Astrocyte (in vitro differentiated cells and primary cell): ENCODE data around the gene NENF. TPM values are rescaled to one million over a fixed set of nuclear protein-coding genes. Genes with fewer than 3 reads are reported as not detected.

Source experiments
- DNase-seq: peaks from one replicate; pipeline ENCODE4 v3.0.0-alpha.2; 2010; ENCODE audit warnings: low read depth
- FAIRE-seq: peaks from 2 replicates; lab custom pipeline; 2011; peaks lifted over from hg19 to GRCh38; lab: Jason Lieb, UNC
- H2AFZ ChIP-seq: 2 replicates; pipeline ENCODE4 v1.6.0; 2012; ENCODE audit warnings: low read depth, low read length, inconsistent platforms
- H3K27ac ChIP-seq: 2 replicates; pipeline ENCODE4 v1.5.1; 2011; ENCODE audit warnings: low read depth, low read length, inconsistent platforms
- H3K27me3 ChIP-seq: 2 replicates; pipeline ENCODE4 v1.6.0; 2011; ENCODE audit warnings: low read length, inconsistent platforms; ENCODE audit not compliant: insufficient read depth
- H3K36me3 ChIP-seq: 2 replicates; pipeline ENCODE4 v1.5.1; 2011; ENCODE audit warnings: low read length, inconsistent platforms; ENCODE audit not compliant: insufficient read depth
- H3K4me1 ChIP-seq: 2 replicates; pipeline ENCODE4 v1.5.1; 2011; ENCODE audit warnings: low read length, inconsistent platforms; ENCODE audit not compliant: insufficient read depth
- H3K4me2 ChIP-seq: 2 replicates; pipeline ENCODE4 v1.6.0; 2012; ENCODE audit warnings: low read length, inconsistent platforms
- H3K4me3 ChIP-seq: 2 replicates; pipeline ENCODE4 v1.5.1; 2011; ENCODE audit warnings: low read depth, mild to moderate bottlenecking, low read length, inconsistent platforms; ENCODE audit not compliant: insufficient read depth
- H3K79me2 ChIP-seq: 2 replicates; pipeline ENCODE4 v1.6.0; 2012; ENCODE audit warnings: mild to moderate bottlenecking, low read length, inconsistent platforms; ENCODE audit not compliant: insufficient read depth
- H3K9ac ChIP-seq: 2 replicates; pipeline ENCODE4 v1.6.0; 2012; ENCODE audit warnings: mild to moderate bottlenecking, low read length, inconsistent platforms
- H3K9me3 ChIP-seq: 2 replicates; pipeline ENCODE4 v1.5.1; 2012; ENCODE audit warnings: low read depth, mild to moderate bottlenecking, low read length, inconsistent platforms; ENCODE audit not compliant: insufficient read depth
- H4K20me1 ChIP-seq: 2 replicates; pipeline ENCODE4 v1.6.0; 2012; ENCODE audit warnings: low read length, inconsistent platforms; ENCODE audit not compliant: insufficient read depth
- H3K27ac Mint-ChIP-seq: one replicate; pipeline ENCODE4 v1.8.0; 2021; ENCODE audit warnings: mild to moderate bottlenecking, mixed read lengths; ENCODE audit not compliant: unreplicated experiment
- H3K27me3 Mint-ChIP-seq: one replicate; pipeline ENCODE4 v1.8.0; 2021; ENCODE audit warnings: low read depth, mixed read lengths; ENCODE audit not compliant: unreplicated experiment
- H3K36me3 Mint-ChIP-seq: one replicate; pipeline ENCODE4 v1.8.0; 2021; ENCODE audit warnings: low read depth, mixed read lengths; ENCODE audit not compliant: unreplicated experiment
- H3K4me1 Mint-ChIP-seq: one replicate; pipeline ENCODE4 v1.8.0; 2021; ENCODE audit warnings: low read depth, mixed read lengths; ENCODE audit not compliant: unreplicated experiment
- H3K4me3 Mint-ChIP-seq: one replicate; pipeline ENCODE4 v1.8.0; 2021; ENCODE audit warnings: mild to moderate bottlenecking, moderate library complexity, mixed read lengths; ENCODE audit not compliant: unreplicated experiment
- H3K9me3 Mint-ChIP-seq: one replicate; pipeline ENCODE4 v1.8.0; 2021; ENCODE audit warnings: mild to moderate bottlenecking, mixed read lengths; ENCODE audit not compliant: unreplicated experiment
- CTCF ChIP-seq: IDR thresholded peaks from 2 replicates; pipeline ENCODE4 v1.5.1; 2011; ENCODE audit warnings: low read depth, mild to moderate bottlenecking, inconsistent platforms, low read length, moderate library complexity; ENCODE audit not compliant: insufficient read depth
- EZH2 ChIP-seq: IDR thresholded peaks from 2 replicates; pipeline ENCODE4 v1.6.1; 2012; ENCODE audit warnings: mild to moderate bottlenecking, low read length, inconsistent platforms; ENCODE audit not compliant: insufficient read depth
- total RNA-seq: library from RNA; stranded (reverse); gene quantifications from 2 replicates; pipeline ENCODE4 v1.2.1, GENCODE V29; 2021

NENF gene
- total RNA-seq, 1 donor from 2014 or later = 34.4 TPM

GRCh38 chr1:212450331-212450881 lies 17.7 kb downstream of the NENF start:
- Mint-ChIP-seq H3K27ac (no peak overlapping the region), H3K9me3 (no peaks in the 10 kb centered on the region), H3K27me3 (peaks cover 16% of the 10 kb centered on the region), H3K36me3 (peaks cover 5% of the 10 kb centered on the region), H3K4me3 (no peak overlapping the region), H3K4me1 (peaks cover 3% of the 10 kb centered on the region)
- Histone ChIP-seq H2AFZ (no peak overlapping the region), H3K36me3 (no peaks in the 10 kb centered on the region), H3K4me3 (no peak overlapping the region), H3K27me3 (no peaks in the 10 kb centered on the region), H3K9me3 (no peaks in the 10 kb centered on the region), H3K4me2 (no peak overlapping the region), H3K4me1 (peaks cover 6% of the 10 kb centered on the region), H4K20me1 (no peaks in the 10 kb centered on the region), H3K79me2 (no peaks in the 10 kb centered on the region), H3K27ac (no peak overlapping the region), H3K9ac (no peak overlapping the region)
- no peak for TF ChIP-seq CTCF
- no peak for TF ChIP-seq EZH2
- FAIRE-seq = no peak
- no peak for DNase-seq

GRCh38 chr1:212451416-212452322 lies 18.9 kb downstream of the NENF start:
- H3K9me3 ChIP-seq = no peaks in the 10 kb centered on the region

More at GRCh38 chr1:212451416-212452322, 18.9 kb downstream of the NENF start:
- H3K9me3 Mint-ChIP-seq = no peaks in the 10 kb centered on the region
- H3K4me1 Mint-ChIP-seq = peaks cover 3% of the 10 kb centered on the region
- Histone ChIP-seq H3K36me3 (no peaks in the 10 kb centered on the region), H3K9ac (no peak overlapping the region), H3K27me3 (no peaks in the 10 kb centered on the region), H3K79me2 (no peaks in the 10 kb centered on the region), H2AFZ (no peak overlapping the region), H3K4me1 (peaks cover 6% of the 10 kb centered on the region), H3K4me3 (no peak overlapping the region), H3K27ac (no peak overlapping the region), H3K4me2 (no peak overlapping the region), H4K20me1 (no peaks in the 10 kb centered on the region)
- H3K4me3 Mint-ChIP-seq = no peak overlapping the region
- DNase-seq = no peak
- no peak for FAIRE-seq
- H3K36me3 Mint-ChIP-seq = peaks cover 3% of the 10 kb centered on the region
- no peak overlapping the region for H3K27ac Mint-ChIP-seq
- TF ChIP-seq CTCF (no peak), EZH2 (no peak)
- H3K27me3 Mint-ChIP-seq = peaks cover 16% of the 10 kb centered on the region
